H1 (cell line): ENCODE data around the gene ARHGAP1. TPM values are rescaled to one million over a fixed set of nuclear protein-coding genes. Genes with fewer than 3 reads are reported as not detected.

Experiments used
- CTCF ChIA-PET: fragments of 300-600 bp; sonication (Branson Sonifier 250); formaldehyde crosslinking; loops from one replicate; lab custom pipeline; 2021; ENCODE audit not compliant: partially characterized antibody; lab: Charles Lee
- POLR2A ChIA-PET: fragments of 300-600 bp; sonication (Branson Sonifier 250); formaldehyde crosslinking; loops from one replicate; lab custom pipeline; 2021; ENCODE audit warnings: inconsistent platforms; ENCODE audit not compliant: partially characterized antibody; lab: Charles Lee
- DNase-seq, 2 experiments: peaks; one replicate each; pipeline versions ENCODE4 v3.0.0 to v3.0.0-alpha.2; 2010 to 2022; ENCODE audit warnings: low spot score in 2 of 2, low read depth in 1 of 2, mixed read lengths in 1 of 2
- FAIRE-seq: peaks from 2 replicates; lab custom pipeline; 2011; peaks lifted over from hg19 to GRCh38; lab: Jason Lieb, UNC
- H2AFZ ChIP-seq: 2 replicates; pipeline ENCODE4 v1.8.1; 2012; ENCODE audit warnings: low read length, inconsistent platforms
- H2AK5ac ChIP-seq: 2 replicates; pipeline ENCODE4 v1.6.1; 2013; ENCODE audit warnings: low read depth, low read length
- H2BK120ac ChIP-seq: replicated peaks from 2 replicates; pipeline ENCODE3; 2013; ENCODE audit warnings: low read depth, low read length, inconsistent platforms
- H2BK12ac ChIP-seq: 2 replicates; pipeline ENCODE4 v1.6.1; 2013; ENCODE audit warnings: low read depth, low read length
- H2BK15ac ChIP-seq: 2 replicates; pipeline ENCODE4 v1.6.1; 2013; ENCODE audit warnings: low read length
- H2BK20ac ChIP-seq: 2 replicates; pipeline ENCODE4 v1.6.1; 2013; ENCODE audit warnings: low read length
- H2BK5ac ChIP-seq: 2 replicates; pipeline ENCODE4 v1.6.1; 2013; ENCODE audit warnings: low read depth, low read length
- H3K14ac ChIP-seq: 2 replicates; pipeline ENCODE4 v1.6.1; 2013; ENCODE audit warnings: inconsistent platforms; ENCODE audit not compliant: insufficient read length
- H3K18ac ChIP-seq: 2 replicates; pipeline ENCODE4 v1.6.1; 2013; ENCODE audit warnings: low read length; ENCODE audit errors: extremely low read depth
- H3K23ac ChIP-seq: 2 replicates; pipeline ENCODE4 v1.6.1; 2013; ENCODE audit warnings: inconsistent platforms; ENCODE audit not compliant: insufficient read length
- H3K23me2 ChIP-seq: 2 replicates; pipeline ENCODE4 v1.6.1; 2013; ENCODE audit warnings: low read depth, low read length
- H3K27ac ChIP-seq: 2 replicates; pipeline ENCODE4 v1.6.1; 2011; ENCODE audit warnings: low read depth, low read length, inconsistent platforms
- H3K27me3 ChIP-seq, 4 experiments: replicated peaks in 1 of 4; 1 replicate in 1 of 4; 2 replicates in 3 of 4; pipeline versions ENCODE4 v1.6.1 to v1.8.1; 2011 to 2013; ENCODE audit warnings: low read length in 3 of 4, mild to moderate bottlenecking in 3 of 4, inconsistent platforms in 2 of 4, mixed read lengths in 2 of 4, moderate library complexity in 1 of 4; ENCODE audit not compliant: control insufficient read depth in 3 of 4, insufficient read depth in 3 of 4; ENCODE audit errors: extremely low read depth in 1 of 4
- H3K36me3 ChIP-seq, 4 experiments: 2 replicates each; pipeline versions ENCODE4 v1.6.1 to v1.8.1; 2011 to 2013; ENCODE audit warnings: mild to moderate bottlenecking in 4 of 4, low read length in 3 of 4, moderate library complexity in 2 of 4, control low read depth in 1 of 4, inconsistent platforms in 1 of 4; ENCODE audit not compliant: insufficient read depth in 4 of 4, control insufficient read depth in 2 of 4
- H3K4ac ChIP-seq: replicated peaks from 2 replicates; pipeline ENCODE3; 2013; ENCODE audit warnings: low read length, low read depth, mixed read lengths, inconsistent platforms; ENCODE audit not compliant: insufficient read length
- H3K4me1 ChIP-seq, 4 experiments: replicated peaks in 1 of 4; 1 replicate in 1 of 4; 2 replicates in 3 of 4; pipeline versions ENCODE4 v1.6.1 to v1.8.1; 2011 to 2013; ENCODE audit warnings: low read length in 3 of 4, inconsistent platforms in 2 of 4, mixed read lengths in 1 of 4; ENCODE audit not compliant: insufficient read depth in 4 of 4, control insufficient read depth in 3 of 4
- H3K4me2 ChIP-seq, 2 experiments: 2 replicates each; pipeline versions ENCODE4 v1.6.1 to v1.8.1; 2011 to 2013; ENCODE audit warnings: low read depth in 2 of 2, low read length in 2 of 2, control low read depth in 1 of 2, inconsistent platforms in 1 of 2, mild to moderate bottlenecking in 1 of 2; ENCODE audit not compliant: insufficient read depth in 1 of 2
- H3K4me3 ChIP-seq, 4 experiments: fragments of 200-600, 300-600 bp in 1 of 4; sonication (generic), shearing (Covaris generic), sonication (Bioruptor Twin) in 1 of 4; 2 replicates each; pipeline versions ENCODE4 v1.5.1 to v1.8.1; 2011 to 2016; ENCODE audit warnings: low read length in 4 of 4, low read depth in 3 of 4, control low read depth in 2 of 4, inconsistent platforms in 2 of 4, mild to moderate bottlenecking in 2 of 4, mixed read lengths in 1 of 4, moderate library complexity in 1 of 4; ENCODE audit not compliant: insufficient read depth in 2 of 4; ENCODE audit errors: extremely low read depth in 1 of 4
- H3K56ac ChIP-seq: replicated peaks from 2 replicates; pipeline ENCODE3; 2013; ENCODE audit warnings: low read depth, mild to moderate bottlenecking, mixed read lengths, low read length, inconsistent platforms; ENCODE audit not compliant: insufficient read length
- H3K79me1 ChIP-seq: 2 replicates; pipeline ENCODE4 v1.6.1; 2013; ENCODE audit warnings: low read depth, low read length, control low read depth
- H3K79me2 ChIP-seq, 2 experiments: 2 replicates each; pipeline versions ENCODE4 v1.6.1 to v1.8.1; 2012 to 2013; ENCODE audit warnings: low read length in 2 of 2, mild to moderate bottlenecking in 2 of 2, inconsistent platforms in 1 of 2; ENCODE audit not compliant: insufficient read depth in 2 of 2, control insufficient read depth in 1 of 2
- H3K9ac ChIP-seq, 4 experiments: replicated peaks in 1 of 4; 1 replicate in 1 of 4; 2 replicates in 3 of 4; pipeline versions ENCODE4 v1.6.1 to v1.8.1; 2011 to 2013; ENCODE audit warnings: low read depth in 3 of 4, low read length in 3 of 4, control low read depth in 2 of 4, mild to moderate bottlenecking in 2 of 4, moderate library complexity in 2 of 4, inconsistent platforms in 1 of 4; ENCODE audit errors: extremely low read depth in 1 of 4
- H3K9me3 ChIP-seq, 2 experiments: 2 replicates each; pipeline versions ENCODE4 v1.6.1 to v1.8.1; 2012 to 2013; ENCODE audit warnings: mild to moderate bottlenecking in 2 of 2, moderate library complexity in 2 of 2, control low read depth in 1 of 2, inconsistent platforms in 1 of 2, low read depth in 1 of 2, low read length in 1 of 2, mixed read lengths in 1 of 2; ENCODE audit not compliant: insufficient read depth in 2 of 2
- H4K20me1 ChIP-seq, 2 experiments: replicated peaks in 1 of 2; 2 replicates each; pipeline versions ENCODE3 to v1.8.1; 2011 to 2013; ENCODE audit warnings: inconsistent platforms in 2 of 2, low read length in 2 of 2, mild to moderate bottlenecking in 1 of 2; ENCODE audit not compliant: insufficient read depth in 2 of 2, control insufficient read depth in 1 of 2
- H4K5ac ChIP-seq: 2 replicates; pipeline ENCODE4 v1.6.1; 2013; ENCODE audit warnings: low read length, low read depth, mixed read lengths, inconsistent platforms; ENCODE audit not compliant: insufficient read length
- H4K8ac ChIP-seq: 2 replicates; pipeline ENCODE4 v1.8.0; 2013; ENCODE audit warnings: mild to moderate bottlenecking, moderate library complexity, low read length, inconsistent platforms; ENCODE audit not compliant: insufficient read depth; ENCODE audit errors: extremely low read depth
- H4K91ac ChIP-seq: replicated peaks from 2 replicates; pipeline ENCODE3; 2013; ENCODE audit warnings: low read length, mixed read lengths, inconsistent platforms; ENCODE audit not compliant: insufficient read length
- BCL11A ChIP-seq, 2 experiments: IDR thresholded peaks; one replicate each; pipeline ENCODE4 v1.6.1; 2011; ENCODE audit warnings: low read depth in 2 of 2, low read length in 2 of 2, mild to moderate bottlenecking in 2 of 2
- CREB1 ChIP-seq: IDR thresholded peaks from 2 replicates; pipeline ENCODE4 v1.6.1; 2012; ENCODE audit warnings: inconsistent platforms
- EGR1 ChIP-seq: IDR thresholded peaks from 2 replicates; pipeline ENCODE4 v1.6.1; 2011; ENCODE audit warnings: low read depth, low read length, borderline replicate concordance
- FOSL1 ChIP-seq: IDR thresholded peaks from 2 replicates; pipeline ENCODE4 v1.6.1; 2011; ENCODE audit warnings: mild to moderate bottlenecking, low read depth, low read length, moderate library complexity; ENCODE audit not compliant: insufficient read depth
- GABPA ChIP-seq: IDR thresholded peaks from 2 replicates; pipeline ENCODE4 v1.6.1; 2011; ENCODE audit warnings: mild to moderate bottlenecking, low read length, moderate library complexity, borderline replicate concordance; ENCODE audit not compliant: insufficient read depth
- HDAC2 ChIP-seq, 2 experiments: fragments of 300-600 bp in 1 of 2; sonication (generic) in 1 of 2; IDR thresholded peaks; 2 replicates each; pipeline ENCODE4 v1.6.1; 2011 to 2012; ENCODE audit warnings: low read depth in 2 of 2, low read length in 2 of 2, mild to moderate bottlenecking in 2 of 2, moderate library complexity in 2 of 2, borderline replicate concordance in 1 of 2, inconsistent platforms in 1 of 2
- KDM1A ChIP-seq: fragments of 200-600, 300-600 bp; sonication (generic); IDR thresholded peaks from 2 replicates; pipeline ENCODE4 v1.7.1; 2016; ENCODE audit warnings: mild to moderate bottlenecking, low read length, borderline replicate concordance
- KDM4A ChIP-seq: IDR thresholded peaks from one replicate; pipeline ENCODE4 v1.7.1; 2012; ENCODE audit warnings: low read depth, mild to moderate bottlenecking, moderate library complexity, low read length, inconsistent platforms; ENCODE audit not compliant: severe bottlenecking
- NRF1 ChIP-seq: IDR thresholded peaks from 2 replicates; pipeline ENCODE4 v1.6.1; 2011; ENCODE audit warnings: mild to moderate bottlenecking, low read depth, low read length, improper control_type of control experiment
- POLR2A ChIP-seq, 2 experiments: IDR thresholded peaks; 1 replicate in 1 of 2; 2 replicates in 1 of 2; pipeline ENCODE4 v1.6.1; 2011; ENCODE audit warnings: low read depth in 2 of 2, low read length in 2 of 2, mild to moderate bottlenecking in 2 of 2; ENCODE audit errors: control extremely low read depth in 1 of 2
- POU5F1 ChIP-seq: IDR thresholded peaks from 2 replicates; pipeline ENCODE4 v1.6.1; 2011; ENCODE audit warnings: low read depth, mild to moderate bottlenecking, low read length, moderate library complexity
- RBBP5 ChIP-seq: IDR thresholded peaks from 2 replicates; pipeline ENCODE4 v1.7.1; 2012; ENCODE audit warnings: low read depth, mild to moderate bottlenecking, inconsistent platforms, low read length, moderate library complexity, borderline replicate concordance
- TAF7 ChIP-seq: optimal IDR thresholded peaks from 2 replicates; pipeline ENCODE3; 2011; ENCODE audit warnings: low read depth, mild to moderate bottlenecking, inconsistent platforms, low read length, moderate library complexity, borderline replicate concordance
- TBP ChIP-seq: IDR thresholded peaks from 2 replicates; pipeline ENCODE4 v1.6.1; 2011; ENCODE audit warnings: low read depth, low read length, improper control_type of control experiment
- TEAD4 ChIP-seq: IDR thresholded peaks from 2 replicates; pipeline ENCODE4 v1.6.1; 2012; ENCODE audit warnings: low read depth, low read length, inconsistent platforms, mixed read lengths
- WGBS, 2 experiments: shearing (Covaris generic) in 1 of 2; methylation state at CpG; one replicate each; pipeline versions ENCODE4 v1.1.6 to v1.1.7; 2013 to 2015; ENCODE audit warnings: low lambda C conversion rate in 2 of 2, mixed read lengths in 2 of 2, inconsistent platforms in 1 of 2, low coverage in 1 of 2, missing lambda C conversion rate in 1 of 2; ENCODE audit not compliant: insufficient replicate concordance in 2 of 2, insufficient coverage in 1 of 2, insufficient read length in 1 of 2; ENCODE audit errors: extremely low coverage in 1 of 2, missing lambda C conversion rate in 1 of 2; 5-methylcytosine and 5-hydroxymethylcytosine counted together
- polyA plus RNA-seq, 7 experiments: library from polyadenylated mRNA; depleted of rRNA in 3 of 7; stranded (reverse) in 5 of 7; unstranded in 2 of 7; fragments of >200 nt in 5 of 7; fragments of 200-250 nt in 2 of 7; gene quantifications; 1 replicate in 5 of 7; 2 replicates in 1 of 7; 4 replicates in 1 of 7; pipeline versions ENCODE4 v1.2.1 to v1.2.3, GENCODE V29; 2011 to 2013; ENCODE audit warnings: missing spikeins in 2 of 7, mixed read lengths in 2 of 7
- total RNA-seq: library from RNA; stranded (reverse); fragmentation: NEBNext Ultra II Directional; extraction: Animal tissue kit (Norgen Biotek cat#: 25700); gene quantifications from 2 replicates; pipeline ENCODE4 v1.2.1, GENCODE V29; 2021

The ARHGAP1 gene
- total and polyA plus RNA-seq, 2 of the 8 experiments (the other 6 are each of a cell fraction or from before 2014, with no cell fraction given): 28.6 to 58.8 TPM

DNA sequence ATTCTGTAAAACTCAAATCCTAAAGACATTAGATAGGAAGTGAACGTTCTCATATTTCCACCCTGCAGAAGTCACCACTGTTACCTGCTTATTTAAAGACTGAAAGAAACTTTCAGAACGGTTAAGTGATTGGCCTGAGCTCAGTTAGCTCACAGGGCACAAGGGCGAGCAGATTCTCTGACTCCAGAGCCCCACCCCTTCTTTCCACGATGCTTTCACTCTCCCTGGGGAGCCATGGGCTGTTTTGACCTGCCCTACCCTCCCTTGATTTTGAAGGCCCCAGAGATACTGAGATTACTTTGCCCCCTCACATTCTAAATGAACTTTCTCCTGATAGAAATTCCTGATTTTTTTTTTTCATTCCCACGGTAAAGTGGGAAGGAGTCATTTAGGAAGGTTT lies 33.9 kb downstream of the ARHGAP1 start:
- FAIRE-seq (no peak), DNase-seq (no peak)
- Histone ChIP-seq H3K4me1 (no peaks in the 10 kb centered on the region), H4K91ac (no peak overlapping the region), H3K23ac (no peak overlapping the region), H2BK15ac (no peak overlapping the region), H4K5ac (no peak overlapping the region), H3K79me1 (no peaks in the 10 kb centered on the region), H3K9me3 (no peaks in the 10 kb centered on the region), H3K23me2 (no peaks in the 10 kb centered on the region), H3K27me3 (no peaks in the 10 kb centered on the region), H3K79me2 (no peaks in the 10 kb centered on the region), H2BK12ac (no peak overlapping the region), H3K36me3 (peaks cover 20 to 53% (median 46%) of the 10 kb centered on the region in 4 experiments), H2AFZ (no peak overlapping the region), H3K27ac (no peak overlapping the region), H3K18ac (no peak overlapping the region), H3K56ac (no peak overlapping the region), H2BK5ac (no peak overlapping the region), H2AK5ac (no peak overlapping the region), H3K4me3 (no peak overlapping the region), H3K9ac (no peak overlapping the region), H3K14ac (no peak overlapping the region), H2BK120ac (no peak overlapping the region), H4K8ac (no peak overlapping the region), H3K4me2 (no peak overlapping the region), H2BK20ac (no peak overlapping the region), H4K20me1 (peaks cover 2% of the 10 kb centered on the region in 2 experiments), H3K4ac (no peak overlapping the region)
- POLR2A ChIA-PET: interaction anchor here (0.5 to 1.2 kb wide), 3 partner anchors 8 to 12 kb away, joined by 3 read pairs; no protein-coding TSS in a partner anchor
- 95% methylated on average over 5 of the region's 5 CpGs; no CpG with 5 or more reads in 1 of the 2 experiments for WGBS, 2 experiments
- TF ChIP-seq TAF7 (no peak), KDM1A (no peak), FOSL1 (no peak), GABPA (no peak), EGR1 (no peak), CREB1 (no peak), RBBP5 (no peak), KDM4A (no peak), POU5F1 (no peak), POLR2A (IDR thresholded peaks at IDR 0.05; ENCODE audit: control extremely low read depth in 1 of 2, low read depth in 2 of 2, low read length in 2 of 2) (no peak), TEAD4 (no peak), TBP (no peak), HDAC2 (IDR thresholded peaks at IDR 0.05; ENCODE audit: borderline replicate concordance in 1 of 2, low read depth in 2 of 2, low read length in 2 of 2) (no peak), BCL11A (IDR thresholded peaks at IDR 0.05; ENCODE audit: low read depth in 2 of 2, low read length in 2 of 2) (no peak), NRF1 (no peak)
- CTCF ChIA-PET: interaction anchor here (1.4 kb wide), 1 partner anchor 655 kb away, joined by 3 read pairs; no protein-coding TSS in a partner anchor
